GM21529 (cell line): Measurements from ENCODE around the gene NSF.
"Not testable (repeated sequence)": the region's sequence is repeated elsewhere in the genome, so short reads cannot be mapped to it uniquely, and the experiment has no call there.

Experiments used
- ATAC-seq: cut with Tn5 transposase; IDR thresholded peaks from one replicate; pipeline ENCODE4 v1.9.1; 2021; ENCODE audit not compliant: unreplicated experiment

The NSF gene

DNA sequence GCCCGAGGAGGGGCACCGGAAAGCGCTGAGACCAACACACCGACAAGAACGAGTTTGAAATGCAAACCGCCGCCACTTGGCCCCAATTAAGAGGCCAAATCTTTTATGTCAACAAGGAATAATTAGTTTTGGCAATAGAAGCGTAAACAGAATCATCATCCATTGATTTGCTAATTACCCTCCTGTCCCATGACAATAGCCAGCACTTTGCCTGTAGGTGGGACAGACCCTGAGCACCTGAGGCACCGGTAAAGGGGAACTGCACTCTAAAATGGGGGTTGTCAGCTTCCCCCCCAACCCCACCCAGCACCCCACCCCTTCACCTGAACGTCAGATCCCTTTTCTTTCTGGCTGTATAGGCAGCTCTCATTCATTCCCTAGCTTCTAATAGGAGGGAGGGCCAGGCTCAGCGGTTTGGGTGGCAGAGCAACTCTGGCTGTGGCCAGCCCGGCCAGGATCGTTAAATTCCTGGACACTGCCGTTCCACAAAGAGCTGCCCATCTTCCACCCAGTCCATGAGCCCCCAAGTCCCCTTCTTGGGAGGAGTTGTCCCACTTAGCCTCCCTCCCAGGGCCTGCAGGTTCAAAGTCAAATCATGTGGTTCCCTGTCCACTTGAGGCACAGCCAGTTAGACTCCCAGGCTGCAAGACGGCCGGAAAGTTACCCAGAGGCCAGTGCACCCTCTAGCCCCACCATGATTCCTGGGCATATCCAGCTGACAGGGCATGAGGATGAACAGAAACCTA is 182.2 kb downstream of the NSF start:
- ATAC-seq, result no peak

DNA sequence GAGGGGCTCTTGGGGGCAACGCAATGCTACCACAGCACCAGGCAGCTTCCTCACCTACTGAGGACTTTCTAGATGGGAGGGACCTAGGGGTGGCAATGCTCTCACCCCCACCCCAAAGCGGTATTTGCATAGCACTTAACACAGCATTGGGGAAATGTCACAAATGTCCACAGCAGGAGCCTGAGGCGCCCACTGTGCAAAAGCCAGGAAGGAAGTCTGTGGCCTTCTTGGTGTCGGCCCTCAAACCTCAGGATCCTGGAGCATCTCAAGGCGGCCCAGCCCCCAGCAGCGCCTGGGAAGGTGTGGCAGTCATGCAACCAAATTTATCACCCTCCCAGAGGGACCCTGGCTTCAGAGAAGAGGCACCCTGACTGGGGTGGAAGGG is 182.7 kb downstream of the NSF start:
- no peak for ATAC-seq

DNA sequence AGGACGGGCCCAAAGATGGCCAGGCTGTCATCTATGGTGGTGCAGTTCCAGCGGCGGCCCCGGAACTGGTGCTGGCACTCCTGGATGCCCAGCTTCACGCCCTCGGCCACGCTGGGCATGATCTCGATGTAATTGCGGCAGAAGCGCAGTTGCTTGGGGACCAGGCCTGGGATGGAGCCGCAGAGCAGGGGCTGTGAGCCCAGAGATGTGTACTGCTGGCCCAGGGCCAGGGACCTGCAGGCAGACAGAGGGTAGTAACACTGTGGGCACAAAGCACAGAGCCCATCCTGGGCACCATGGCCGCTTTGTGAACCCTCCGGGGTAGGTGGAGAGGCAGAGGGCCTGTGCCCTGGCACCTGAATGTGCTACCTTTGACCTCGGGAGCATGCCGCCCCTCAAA is 183.2 kb downstream of the NSF start:
- no peak for ATAC-seq

DNA sequence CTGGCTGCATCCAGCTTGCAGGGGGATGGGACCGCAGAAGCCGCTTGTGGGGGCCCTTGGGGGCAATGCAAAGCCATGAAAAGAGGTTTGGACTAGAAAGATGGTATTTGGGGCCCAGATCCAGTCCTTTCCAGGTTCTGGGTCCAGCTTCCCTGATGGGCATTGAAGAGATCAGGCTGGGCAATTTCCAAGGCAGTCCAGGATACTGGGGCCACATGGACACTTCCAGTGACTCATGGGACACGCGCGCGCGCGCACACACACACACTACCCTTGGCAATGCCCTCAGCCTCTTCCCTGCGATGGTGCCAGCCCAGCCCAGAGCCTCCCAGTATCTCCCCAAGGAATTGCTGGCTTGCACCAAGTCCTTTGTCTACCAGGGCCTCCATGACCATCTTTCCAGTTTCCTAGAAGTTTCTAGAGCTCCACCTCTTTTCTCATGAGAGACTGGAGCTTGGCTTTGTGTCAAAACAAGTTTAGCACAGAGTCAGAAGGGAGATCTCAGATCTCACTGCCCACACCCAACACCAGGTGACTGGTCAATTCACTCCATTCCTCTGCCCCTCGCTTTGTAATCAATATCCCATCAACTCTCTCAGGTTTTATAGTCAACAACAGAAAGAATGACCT is 183.8 kb downstream of the NSF start:
- no peak for ATAC-seq

DNA sequence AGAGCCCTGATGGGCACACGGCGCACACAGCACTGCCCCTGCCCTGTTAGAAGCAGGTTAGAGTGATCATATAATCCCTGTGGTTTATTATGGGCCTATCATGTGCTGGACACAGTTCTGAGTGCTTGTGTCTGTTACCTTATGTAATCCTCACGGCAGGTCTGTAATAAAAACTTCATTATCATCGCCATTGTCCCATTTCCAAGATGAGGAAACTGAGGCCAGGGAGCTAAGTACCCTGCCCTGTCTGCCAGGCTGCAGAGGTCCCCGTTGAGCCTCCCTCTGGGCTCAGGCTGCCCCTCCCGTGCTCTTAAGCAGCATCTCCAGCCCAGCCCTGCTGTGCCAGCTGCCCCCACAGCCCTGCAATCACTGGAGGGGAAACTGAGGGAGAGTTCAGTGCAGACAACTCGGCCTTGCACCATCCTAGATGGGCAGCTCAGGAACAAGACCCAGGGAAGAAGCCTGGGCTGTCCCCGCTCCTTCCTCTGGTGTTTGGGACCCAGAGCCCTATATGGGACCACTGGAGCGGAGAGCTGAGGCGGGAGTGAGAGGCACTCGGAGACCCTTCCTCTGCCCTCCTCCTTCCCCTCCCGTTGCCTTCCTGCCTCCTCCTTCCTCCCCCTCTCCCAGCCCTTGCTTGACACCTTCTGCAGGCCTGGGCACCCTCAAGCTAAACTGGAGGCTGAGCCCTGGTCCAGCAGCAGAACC is 186.0 kb downstream of the NSF start:
- ATAC-seq, result no peak

DNA sequence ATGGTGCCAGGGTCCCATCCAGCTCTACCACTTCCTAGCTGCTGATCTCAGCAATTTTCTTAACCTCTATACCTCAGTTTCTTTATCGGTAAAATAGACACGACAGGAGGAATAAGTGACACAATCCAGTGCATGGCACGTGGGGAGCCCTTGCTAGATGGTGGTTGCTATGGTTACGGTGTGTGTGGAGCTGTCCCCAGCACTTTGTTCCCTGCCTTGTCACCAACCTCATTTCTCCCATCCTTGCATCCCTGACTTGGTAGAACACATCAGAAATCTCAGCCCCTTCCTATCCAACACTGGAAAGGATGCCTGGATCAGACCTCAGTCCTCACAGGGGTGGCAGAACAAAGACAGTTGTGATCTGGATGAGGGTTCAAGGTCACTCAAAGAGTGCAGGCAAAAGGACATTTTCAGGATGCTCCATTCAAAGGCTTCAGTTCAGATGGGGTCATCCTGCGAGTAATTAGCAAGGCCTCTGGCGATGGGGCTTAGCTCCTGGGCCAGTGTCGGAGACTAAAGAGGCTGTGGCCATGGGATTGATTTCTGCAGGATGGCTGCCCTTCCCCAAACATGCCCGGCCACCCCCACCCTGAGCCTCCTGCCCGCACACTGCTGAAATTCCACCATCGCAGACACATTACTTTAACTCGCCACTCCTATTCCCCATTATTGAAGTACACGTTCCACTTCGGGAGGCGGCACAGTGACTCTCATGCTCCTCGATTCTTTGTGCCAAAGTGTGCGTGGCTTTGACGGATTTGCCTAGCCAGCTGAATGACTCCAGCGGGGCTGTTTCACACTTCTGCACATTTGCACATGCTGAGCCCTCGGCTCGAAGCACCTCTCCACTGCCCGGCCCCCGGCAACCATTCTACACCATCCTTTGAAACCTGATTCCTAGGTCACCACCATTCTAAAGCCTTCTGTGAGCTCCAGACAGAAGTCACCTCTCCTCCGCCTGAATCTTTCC is 187.8 kb downstream of the NSF start:
- no peak for ATAC-seq

DNA sequence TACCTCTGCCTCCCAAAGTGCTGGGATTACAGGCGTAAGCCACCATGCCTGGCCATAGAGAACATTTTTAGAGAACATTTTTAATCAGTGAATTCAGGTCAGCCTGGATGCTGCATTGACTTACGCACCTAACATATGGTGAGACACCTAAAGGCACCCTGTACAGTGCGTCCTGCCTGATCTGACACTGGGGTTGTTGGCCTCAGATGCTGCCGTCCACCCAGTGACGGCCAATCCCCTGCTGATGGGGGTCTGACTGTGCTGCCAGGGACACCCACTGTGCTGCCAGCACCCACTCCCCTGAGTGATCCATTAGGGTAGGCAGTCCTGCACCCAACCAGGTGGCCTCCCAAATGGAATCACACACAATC is 189.5 kb downstream of the NSF start:
- ATAC-seq, result no peak

DNA sequence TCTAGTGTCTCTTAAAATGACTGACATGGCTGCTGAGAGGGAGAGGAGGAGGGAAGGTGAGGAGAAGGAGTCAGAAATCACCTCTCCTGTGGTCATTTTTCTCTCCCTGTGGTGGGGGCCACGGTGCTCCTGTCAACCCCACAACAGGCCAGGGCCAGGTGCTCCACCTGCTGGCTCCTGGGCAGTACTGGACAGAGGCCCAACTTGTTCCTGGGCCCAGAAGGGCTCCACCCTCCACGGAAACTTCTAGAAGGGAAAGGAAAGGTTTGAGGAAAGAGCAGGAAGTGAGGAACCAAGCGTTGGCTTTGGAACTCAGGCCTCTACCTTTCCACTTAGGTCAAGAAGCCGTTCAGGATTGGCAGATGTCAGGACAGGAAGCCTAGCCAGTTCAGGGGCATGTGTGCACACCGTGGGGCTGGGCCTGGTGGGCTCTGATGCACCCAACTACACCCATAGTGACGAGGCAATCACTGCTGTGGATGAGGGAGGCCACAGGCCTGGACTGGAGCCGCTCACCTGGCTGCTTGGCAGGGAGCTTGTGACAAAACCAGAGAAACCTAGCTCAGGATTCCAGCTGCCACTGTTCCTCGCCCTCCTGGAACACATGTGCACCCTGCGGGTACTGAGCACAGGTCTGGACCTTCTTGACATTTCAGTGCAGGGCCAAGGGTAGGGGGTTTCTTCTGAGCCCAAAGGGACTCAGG is 191.9 kb downstream of the NSF start:
- no peak for ATAC-seq

DNA sequence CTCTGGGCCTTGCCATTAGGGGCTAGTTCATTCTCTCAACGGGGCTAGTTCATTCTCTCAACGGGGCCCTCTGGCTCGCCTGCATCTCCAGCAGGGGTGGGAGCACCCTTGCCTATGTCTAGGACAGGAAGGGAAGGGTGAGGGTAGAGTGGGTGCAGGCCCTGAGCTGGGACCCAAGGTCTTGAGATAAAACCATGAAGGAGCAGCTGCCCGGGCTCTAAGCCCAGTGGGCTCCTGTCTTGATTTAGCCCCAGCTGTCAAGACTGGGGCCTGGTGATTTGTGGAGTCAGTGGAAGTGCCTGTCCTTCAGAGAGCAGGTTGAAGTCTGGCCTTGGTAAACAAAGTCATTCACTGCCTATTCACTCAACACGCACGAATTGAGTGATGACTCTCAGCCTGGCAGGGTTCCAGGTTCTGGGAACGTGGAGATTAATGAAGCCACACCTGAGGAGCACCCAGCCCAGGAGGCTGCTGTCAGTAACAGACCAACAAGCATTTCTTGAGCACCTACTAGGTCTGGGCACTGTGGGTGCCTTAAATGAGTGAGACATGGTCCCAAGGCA is 192.6 kb downstream of the NSF start:
- ATAC-seq, result no peak

DNA sequence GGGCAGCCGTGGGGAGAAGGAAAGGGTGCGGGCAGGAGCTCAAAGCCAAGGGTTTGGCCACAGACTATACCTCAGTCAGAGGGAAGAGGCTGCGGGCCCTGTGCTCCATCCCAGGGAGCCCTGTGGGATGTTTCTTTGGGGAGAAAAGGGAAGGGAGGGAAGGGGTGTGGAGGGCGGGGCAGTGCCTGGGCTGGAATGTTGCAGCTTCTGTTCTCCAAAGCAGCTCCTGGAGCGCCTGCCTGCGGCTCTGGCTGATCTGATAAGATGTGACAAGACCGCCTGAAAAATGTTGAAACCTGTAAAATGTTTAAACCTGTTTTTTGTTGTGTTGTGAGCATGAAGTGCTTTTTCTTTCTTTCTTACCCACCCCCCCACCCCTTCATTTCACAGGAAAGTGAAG is 195.2 kb downstream of the NSF start:
- ATAC-seq, result no peak

DNA sequence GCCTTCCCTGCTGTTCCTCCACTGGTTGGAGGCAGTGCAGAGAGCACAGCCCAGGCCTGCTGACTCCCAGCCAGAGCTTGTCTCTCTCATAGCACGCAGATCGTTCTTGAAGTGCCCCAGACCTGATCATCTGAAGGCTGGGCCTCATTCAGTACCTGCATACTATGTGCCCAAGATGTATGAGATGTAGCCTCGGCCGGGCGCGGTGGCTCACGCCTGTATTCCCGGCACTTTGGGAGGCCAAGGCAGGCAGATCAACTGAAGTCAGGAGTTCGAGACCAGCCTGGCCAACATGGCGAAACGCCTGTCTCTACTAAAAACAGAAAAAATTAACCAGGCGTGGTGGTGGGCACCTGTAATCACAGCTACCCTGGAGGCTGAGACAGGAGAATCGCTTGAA is 197.0 kb downstream of the NSF start:
- ATAC-seq, result no peak

DNA sequence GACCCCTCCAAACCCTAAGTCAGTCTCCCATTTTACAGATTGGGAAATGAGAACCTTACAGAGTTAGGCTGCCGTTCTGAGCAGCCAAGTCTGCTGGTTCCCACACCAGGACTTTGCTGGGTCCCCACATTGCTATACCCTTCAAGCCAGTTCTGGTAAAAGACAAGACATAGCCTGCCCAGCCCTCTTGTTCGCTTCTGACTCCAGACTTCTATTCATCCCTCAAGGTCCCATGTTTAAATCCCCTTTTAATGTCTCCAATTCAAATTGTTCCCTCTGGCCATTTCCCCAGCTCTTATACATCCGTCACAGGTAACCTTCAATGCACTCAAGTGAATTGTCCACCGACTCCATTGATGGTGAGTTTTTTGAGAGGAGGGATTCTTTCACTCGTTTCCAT is 197.8 kb downstream of the NSF start:
- no peak for ATAC-seq

DNA sequence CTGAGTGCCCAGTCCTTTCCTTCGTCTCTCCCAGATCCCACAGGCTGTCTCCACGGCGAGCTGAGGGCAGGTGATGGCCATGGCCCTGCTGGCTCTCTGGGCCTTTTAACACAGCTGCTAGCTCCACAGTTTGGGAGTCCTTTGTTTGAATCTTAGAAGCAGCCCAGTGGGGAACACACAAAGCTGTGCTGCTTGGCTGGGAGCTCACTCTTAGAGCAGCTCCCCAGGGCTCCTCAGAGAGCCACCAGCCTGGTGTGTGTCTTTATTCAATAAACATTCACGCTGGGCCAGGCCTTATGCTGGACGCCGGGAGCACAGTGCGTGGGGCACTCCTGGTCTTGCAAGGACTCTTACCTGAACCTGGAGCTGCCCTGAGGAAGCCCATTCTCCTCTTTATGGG is 198.3 kb downstream of the NSF start:
- no peak for ATAC-seq

DNA sequence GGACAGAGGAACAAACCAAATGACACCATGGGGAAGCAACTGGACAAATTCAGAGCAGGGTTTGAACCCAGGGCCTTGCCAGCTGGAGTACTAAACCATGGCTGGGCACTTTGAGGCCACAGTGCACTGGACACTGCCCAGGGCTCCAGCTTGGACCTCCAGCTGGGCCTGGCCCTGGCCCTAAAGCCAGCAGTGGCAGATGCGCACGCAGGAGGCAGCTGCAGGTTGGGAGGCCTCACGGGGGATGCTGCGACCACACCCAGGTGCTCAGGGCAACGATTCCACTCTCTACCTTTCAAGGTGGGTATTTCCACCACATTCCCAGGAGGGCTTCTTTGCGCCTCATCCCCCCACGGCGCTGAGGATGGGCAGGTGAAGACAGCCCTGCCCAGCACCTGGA is 199.1 kb downstream of the NSF start:
- ATAC-seq, result no peak

DNA sequence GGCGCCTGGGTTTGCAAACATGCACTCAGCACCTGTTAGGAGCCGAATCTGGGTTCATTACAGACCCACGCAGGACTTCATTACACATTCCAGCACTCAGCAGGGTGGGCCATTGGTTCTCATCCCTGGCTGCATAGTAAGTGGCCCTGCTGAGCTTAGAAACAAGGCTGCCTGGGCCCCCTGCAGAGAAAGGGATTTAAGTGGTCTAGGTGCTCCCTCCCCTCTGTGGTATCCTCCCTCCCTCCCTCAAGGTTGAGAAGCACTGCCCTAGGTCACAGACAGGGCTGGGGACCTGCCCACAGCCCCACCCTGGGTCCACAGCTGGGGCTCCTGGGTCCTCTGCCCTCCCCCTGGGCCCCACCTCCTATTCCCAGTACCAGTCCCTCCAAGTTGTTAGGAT is 199.7 kb downstream of the NSF start:
- ATAC-seq, result no peak

DNA sequence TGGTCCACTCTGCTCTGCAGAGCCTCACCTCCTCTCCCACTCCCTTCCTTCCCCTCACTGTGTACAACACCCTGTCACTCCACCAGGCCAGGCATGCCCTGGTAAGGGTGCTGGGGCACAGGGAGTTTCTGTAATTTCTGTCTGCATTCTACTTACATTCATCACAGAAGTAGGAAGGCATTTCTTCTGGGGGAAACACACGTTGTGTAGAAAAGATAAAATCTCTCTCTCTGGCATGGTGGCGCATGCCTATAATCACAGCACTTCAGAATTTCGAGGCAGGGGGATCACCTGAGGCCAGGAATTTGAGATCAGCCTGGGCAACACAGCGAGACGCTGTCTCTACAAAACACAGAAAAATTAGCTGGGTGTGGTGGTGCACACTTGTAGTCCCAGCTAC is 201.1 kb downstream of the NSF start:
- ATAC-seq, result no peak

DNA sequence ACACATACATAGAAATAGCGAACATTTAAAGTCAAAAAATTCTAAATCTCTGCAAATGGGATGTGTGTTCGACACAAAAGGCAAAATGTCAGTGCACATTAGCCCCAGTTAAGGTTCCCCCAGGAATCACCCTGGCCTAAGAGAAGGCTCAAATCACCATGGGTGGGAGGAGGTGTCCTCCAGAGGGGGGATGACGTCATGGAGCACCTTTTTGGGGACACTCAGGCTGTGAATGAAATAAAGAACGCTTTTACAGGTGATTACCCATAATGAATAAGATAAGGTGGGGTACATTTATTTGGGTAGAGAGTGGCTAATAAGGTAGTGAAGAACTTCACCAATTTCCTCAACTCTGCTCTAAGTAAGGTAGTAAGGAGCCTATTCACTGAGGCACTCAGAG is 201.6 kb downstream of the NSF start:
- ATAC-seq, result no peak

DNA sequence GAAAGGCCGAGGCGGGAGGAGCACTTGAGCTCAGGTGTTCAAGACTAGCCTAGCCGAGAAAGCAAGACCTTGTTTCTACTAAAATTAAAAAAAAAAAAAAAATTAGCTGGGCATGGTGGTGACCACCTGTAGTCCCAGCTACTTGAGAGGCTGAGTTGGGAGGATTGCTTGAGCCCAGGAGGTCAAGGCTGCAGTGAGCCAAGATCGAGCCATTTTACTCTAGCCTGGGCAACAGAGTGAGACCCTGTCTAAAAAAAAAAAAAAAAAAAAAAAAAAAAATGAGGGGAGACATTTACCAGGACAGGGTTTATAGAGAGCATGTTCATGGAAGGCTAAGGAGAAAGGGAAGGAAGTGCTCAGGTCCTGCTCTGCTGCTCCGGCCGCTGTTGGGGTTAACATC is 202.6 kb downstream of the NSF start:
- ATAC-seq, result not testable (repeated sequence)

DNA sequence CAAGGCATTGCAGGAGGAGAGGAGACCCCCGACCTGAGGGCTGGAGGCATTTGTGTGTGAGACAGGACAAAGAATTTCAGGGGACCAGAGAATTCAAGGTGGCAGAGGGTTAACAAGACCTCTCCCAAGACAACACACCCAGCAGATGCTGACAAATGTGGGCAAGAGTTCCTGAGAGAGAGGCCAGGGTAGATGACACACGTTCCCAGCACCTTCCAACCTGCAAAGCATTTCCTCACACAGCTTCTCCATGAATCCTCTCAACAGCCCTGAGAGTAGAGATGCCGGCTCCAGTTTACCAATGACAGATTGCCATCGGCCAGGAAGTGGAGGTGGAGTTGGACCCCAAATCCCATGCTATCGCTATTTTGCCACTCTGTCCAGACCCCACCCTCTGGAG is 203.1 kb downstream of the NSF start:
- no peak for ATAC-seq

DNA sequence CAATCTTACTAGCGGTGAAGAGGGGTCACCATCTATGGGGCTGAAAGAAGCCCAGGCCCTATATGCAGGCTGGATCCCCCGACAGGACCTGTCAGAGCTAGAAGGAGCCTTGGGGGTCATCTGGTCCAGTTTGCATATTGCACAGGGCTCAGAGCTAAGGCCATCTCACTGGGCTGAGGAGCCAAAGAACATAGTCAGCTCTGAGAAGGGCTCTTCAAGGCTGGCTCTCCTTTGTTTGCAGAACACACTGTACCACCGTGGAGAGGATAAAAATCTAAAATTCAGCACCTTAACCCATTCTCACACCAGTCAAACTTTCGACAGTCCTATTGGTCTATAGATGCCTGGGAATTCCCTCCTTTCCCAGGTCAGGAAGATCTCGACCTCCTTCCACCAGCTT is 203.8 kb downstream of the NSF start:
- ATAC-seq, result no peak
